HEK293T (cell line): ENCODE results near the gene KCNG2.

Experiments used
- ELF4 ChIP-seq: fragments of 450-650 bp; IDR thresholded peaks from 2 replicates; pipeline ENCODE4 v1.6.1; 2017; ENCODE audit warnings: antibody characterized with exemption
- FOXA1 ChIP-seq: fragments of 450-650 bp; IDR thresholded peaks from 2 replicates; pipeline ENCODE4 v1.6.1; 2016; ENCODE audit warnings: mild to moderate bottlenecking
- FOXK2 ChIP-seq: fragments of 450-650 bp; IDR thresholded peaks from 2 replicates; pipeline ENCODE4 v1.6.1; 2016; ENCODE audit warnings: mild to moderate bottlenecking
- FOXM1 ChIP-seq: fragments of 450-650 bp; IDR thresholded peaks from 2 replicates; pipeline ENCODE4 v1.6.1; 2017; ENCODE audit warnings: mild to moderate bottlenecking, borderline replicate concordance
- HDGF ChIP-seq: fragments of 450-650 bp; IDR thresholded peaks from 2 replicates; pipeline ENCODE4 v1.6.1; 2017; ENCODE audit warnings: antibody characterized with exemption, borderline replicate concordance
- L3MBTL2 ChIP-seq: fragments of 450-650 bp; conservative IDR thresholded peaks from 2 replicates; pipeline ENCODE4 v1.6.1; 2016; ENCODE audit warnings: mild to moderate bottlenecking
- NFRKB ChIP-seq: fragments of 450-650 bp; IDR thresholded peaks from 2 replicates; pipeline ENCODE4 v1.6.1; 2016; ENCODE audit warnings: mild to moderate bottlenecking, moderate library complexity
- SP1 ChIP-seq: fragments of 450-650 bp; IDR thresholded peaks from 2 replicates; pipeline ENCODE4 v1.6.1; 2017
- SUZ12 ChIP-seq: fragments of 450-650 bp; IDR thresholded peaks from 2 replicates; pipeline ENCODE4 v1.6.1; 2016; ENCODE audit warnings: mild to moderate bottlenecking
- TARDBP ChIP-seq: fragments of 450-650 bp; IDR thresholded peaks from 2 replicates; pipeline ENCODE4 v1.6.1; 2016
- ZNF384 ChIP-seq: fragments of 450-650 bp; IDR thresholded peaks from 2 replicates; pipeline ENCODE4 v1.6.1; 2016

GRCh38 chr18:79806976-79807841 is 9.5 kb downstream of the KCNG2 start:
- TF ChIP-seq SP1: no peak
- TF ChIP-seq SUZ12: no peak
- TF ChIP-seq ZNF384: no peak
- TF ChIP-seq L3MBTL2: no peak
- no peak for TF ChIP-seq ELF4
- no peak for TF ChIP-seq HDGF
- TF ChIP-seq NFRKB: no peak
- no peak for TF ChIP-seq TARDBP
- TF ChIP-seq FOXA1: no peak
- TF ChIP-seq FOXK2: no peak
- TF ChIP-seq FOXM1: no peak
